OCI-LY7 (cell line): ENCODE data around the gene ZNF804A.

Experiments
- EZH2phosphoT487 ChIP-seq: fragments of 200-600 bp; sonication (generic); IDR thresholded peaks from 2 replicates; pipeline ENCODE4 v1.6.1; 2018; ENCODE audit warnings: low read depth, borderline replicate concordance, mild to moderate bottlenecking, mixed run types, antibody characterized with exemption, low read length, moderate library complexity, mixed read lengths
- TF ChIP-seq, protein P1 (sequence below): fragments of 200-600 bp; sonication (generic); conservative IDR thresholded peaks from 2 replicates; pipeline ENCODE4 v1.5.1; 2014; ENCODE audit warnings: mild to moderate bottlenecking, antibody characterized with exemption, low read length, moderate library complexity, mixed read lengths

DNA sequence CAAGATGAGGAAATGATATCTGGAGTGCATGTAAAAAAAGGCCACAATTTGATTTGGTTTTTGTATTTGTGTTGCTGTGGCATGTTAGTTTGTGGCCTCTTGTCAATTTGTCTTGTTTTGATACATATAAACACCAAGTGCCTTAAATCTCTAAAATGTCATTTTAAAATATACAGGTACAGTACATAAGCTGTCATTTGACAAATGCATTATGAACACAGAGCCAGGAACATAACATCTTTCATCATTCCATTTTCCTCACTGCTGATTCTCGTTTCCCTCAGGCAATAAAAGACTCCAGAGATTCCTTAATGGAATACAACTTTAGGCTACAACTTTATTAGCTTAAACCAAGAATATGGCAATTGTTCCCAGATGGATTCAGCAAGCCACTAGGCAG is 217.5 kb downstream of the ZNF804A start:
- TF ChIP-seq, protein P1, sequence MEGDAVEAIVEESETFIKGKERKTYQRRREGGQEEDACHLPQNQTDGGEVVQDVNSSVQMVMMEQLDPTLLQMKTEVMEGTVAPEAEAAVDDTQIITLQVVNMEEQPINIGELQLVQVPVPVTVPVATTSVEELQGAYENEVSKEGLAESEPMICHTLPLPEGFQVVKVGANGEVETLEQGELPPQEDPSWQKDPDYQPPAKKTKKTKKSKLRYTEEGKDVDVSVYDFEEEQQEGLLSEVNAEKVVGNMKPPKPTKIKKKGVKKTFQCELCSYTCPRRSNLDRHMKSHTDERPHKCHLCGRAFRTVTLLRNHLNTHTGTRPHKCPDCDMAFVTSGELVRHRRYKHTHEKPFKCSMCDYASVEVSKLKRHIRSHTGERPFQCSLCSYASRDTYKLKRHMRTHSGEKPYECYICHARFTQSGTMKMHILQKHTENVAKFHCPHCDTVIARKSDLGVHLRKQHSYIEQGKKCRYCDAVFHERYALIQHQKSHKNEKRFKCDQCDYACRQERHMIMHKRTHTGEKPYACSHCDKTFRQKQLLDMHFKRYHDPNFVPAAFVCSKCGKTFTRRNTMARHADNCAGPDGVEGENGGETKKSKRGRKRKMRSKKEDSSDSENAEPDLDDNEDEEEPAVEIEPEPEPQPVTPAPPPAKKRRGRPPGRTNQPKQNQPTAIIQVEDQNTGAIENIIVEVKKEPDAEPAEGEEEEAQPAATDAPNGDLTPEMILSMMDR, result no peak
- no peak for TF ChIP-seq EZH2phosphoT487
